SW 1271 (cell line): Measurements from ENCODE around the gene DEFB131A.
A peak's percentile ranks its signal among the peaks of the same experiment; 100 is the strongest.
"Not testable (repeated sequence)": the region's sequence is repeated elsewhere in the genome, so short reads cannot be mapped to it uniquely, and the experiment has no call there.

Experiments
- DNase-seq, 2 experiments: peaks; one replicate each; lab custom pipeline; 2025; lab: John Stamatoyannopoulos, UW

Gene DEFB131A

GRCh38 chr4:9494256-9495035 lies 50.2 kb downstream of the DEFB131A start:
- not testable (repeated sequence) for DNase-seq

DNA sequence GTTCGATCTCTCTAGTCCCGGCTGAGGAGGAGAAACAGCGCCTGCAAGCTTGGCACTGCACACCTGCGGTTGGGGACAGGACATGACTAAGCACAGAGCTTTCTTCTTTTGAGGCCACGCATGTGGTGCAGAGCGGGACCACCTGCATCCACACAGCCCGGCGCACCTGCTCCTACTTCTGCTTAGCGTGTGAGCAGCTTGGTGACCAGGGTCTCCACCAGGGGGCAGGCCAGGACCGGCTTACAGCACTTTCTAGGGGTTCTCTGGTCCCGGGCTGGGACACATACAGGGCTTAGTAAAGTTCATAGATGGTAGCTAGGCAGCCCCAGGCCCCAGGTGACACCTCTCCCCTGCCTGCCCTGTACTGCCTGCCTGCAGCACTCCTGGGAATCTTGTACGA lies 51.2 kb downstream of the DEFB131A start:
- peak in 1 of 2 experiments; percentile 46 for DNase-seq

DNA sequence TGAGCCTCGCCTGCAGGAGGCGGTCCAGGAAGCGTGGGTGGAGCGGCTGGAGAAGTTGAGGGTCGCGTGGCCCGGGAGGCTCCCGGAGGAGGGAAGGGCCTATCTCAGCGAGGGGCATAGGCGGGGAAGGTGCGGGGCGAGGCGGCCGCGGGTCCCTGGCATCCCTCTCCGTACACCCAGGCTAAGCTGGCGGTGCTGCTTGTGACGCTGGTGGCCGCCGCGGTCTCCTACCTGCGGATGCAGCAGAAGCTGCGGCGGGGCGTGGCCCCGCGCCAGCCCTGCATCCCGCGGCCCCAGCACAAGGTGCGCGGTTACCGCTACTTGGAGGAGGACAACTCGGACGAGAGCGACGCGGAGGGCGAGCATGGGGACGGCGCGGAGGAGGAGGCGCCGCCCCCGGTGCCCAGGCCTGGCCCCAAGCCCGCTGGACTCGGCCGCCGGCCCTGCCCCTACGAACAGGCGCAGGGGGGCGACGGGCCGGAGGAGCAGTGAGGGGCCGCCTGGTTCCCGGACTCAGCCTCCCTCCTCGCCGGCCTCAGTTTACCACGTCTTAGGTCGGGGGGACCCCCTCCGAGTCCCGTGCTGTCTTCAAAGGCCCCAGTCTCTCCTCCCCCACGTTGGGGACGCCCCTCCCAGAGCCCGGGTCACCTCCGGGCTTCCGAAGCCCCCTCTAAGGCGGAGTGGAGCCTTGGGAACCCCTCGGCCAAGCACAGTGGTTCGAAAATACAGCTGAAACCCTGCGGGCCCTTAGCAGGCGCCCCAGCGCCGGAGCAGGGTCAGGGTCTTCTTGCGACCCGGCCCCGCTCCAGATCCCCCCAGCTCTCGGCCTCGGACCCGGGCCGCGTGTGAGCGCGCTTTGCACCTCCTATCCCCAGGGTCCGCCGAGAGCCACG lies 53.6 kb downstream of the DEFB131A start:
- DNase-seq, result not testable (repeated sequence)

DNA sequence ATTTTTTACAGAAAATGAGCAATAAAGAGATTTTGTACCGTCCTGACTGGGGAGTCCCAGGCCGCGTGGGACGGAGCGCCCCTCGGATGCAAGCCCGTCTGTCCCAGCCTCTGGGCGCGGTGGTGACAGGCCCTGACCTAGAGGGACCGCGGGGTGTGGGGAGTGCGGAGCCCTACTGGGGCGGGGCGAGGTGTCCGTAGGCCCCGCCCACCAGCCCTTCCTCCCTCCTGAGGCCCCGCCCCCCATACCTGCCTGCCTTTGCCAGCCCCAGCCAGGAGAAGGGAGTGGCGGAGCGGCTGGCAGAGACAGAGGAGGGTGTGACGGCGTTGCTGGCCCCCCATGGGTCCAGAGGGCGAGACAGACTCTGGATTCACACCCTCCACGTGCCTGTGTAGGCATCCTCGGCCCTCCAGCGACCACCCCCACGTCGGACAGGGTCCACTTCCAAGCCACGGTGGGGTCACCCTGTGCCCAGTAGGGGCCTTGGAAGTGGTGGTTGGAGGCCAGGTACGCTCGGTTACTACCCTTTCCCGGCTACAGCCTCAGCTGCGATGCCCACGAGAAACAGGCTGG lies 54.3 kb downstream of the DEFB131A start:
- DNase-seq, result not testable (repeated sequence)

- DNase-seq, result not testable (repeated sequence)
Measured at GRCh38 chr4:9499974-9500487, 55.8 kb downstream of the DEFB131A start.
